HCT116 (cell line): ENCODE results near the gene RNF222. TPM values are rescaled to one million over a fixed set of nuclear protein-coding genes. Genes with fewer than 3 reads are reported as not detected.

Source experiments
- ATAC-seq: fragments of 200-7000 bp; cut with Tn5 transposase; 2 replicates; pipeline ENCODE4 v1.9.1; 2020; ENCODE audit warnings: mild to moderate bottlenecking, moderate library complexity
- BruUV-seq: library from RNA; stranded (reverse); fragments of 400-500 nt; replicated peaks from 2 replicates; lab custom pipeline; 2021; lab: Mats Ljungman, UMichigan
- CTCF ChIA-PET: fragments of 300-600 bp; sonication (Branson Sonifier 250); formaldehyde crosslinking; loops from one replicate; lab custom pipeline; 2021; ENCODE audit warnings: antibody characterized with exemption; lab: Charles Lee
- POLR2A ChIA-PET: fragments of 300-600, 350-600 bp; sonication (Branson Sonifier 250); formaldehyde crosslinking; loops from one replicate; lab custom pipeline; 2021; ENCODE audit warnings: antibody characterized with exemption; lab: Charles Lee
- RAD21 ChIA-PET, 2 experiments: fragments of 300-600 bp; sonication (Branson Sonifier 250); formaldehyde crosslinking; loops; one replicate each; lab custom pipeline; 2023; ENCODE audit warnings: low total read pairs in 2 of 2; ENCODE audit not compliant: uncharacterized antibody in 2 of 2, unreplicated experiment in 2 of 2, low non-redundant PET in 1 of 2; lab: Charles Lee
- DNase-seq: peaks from one replicate; pipeline ENCODE4 v3.0.0-alpha.2; 2010; ENCODE audit warnings: low read depth, low spot score
- H2AFZ ChIP-seq: fragments of 200-600 bp; shearing (Covaris generic), sonication (generic); 2 replicates; pipeline ENCODE4 v1.6.1; 2017; ENCODE audit warnings: low read depth, mixed run types, mixed read lengths, antibody characterized with exemption, low read length; ENCODE audit not compliant: poor library complexity, severe bottlenecking
- H3K27ac ChIP-seq: 2 replicates; pipeline ENCODE4 v1.5.1; 2012; ENCODE audit warnings: low read depth, low read length
- H3K27me3 ChIP-seq: fragments of 200-600 bp; sonication (generic); 2 replicates; pipeline ENCODE4 v1.6.1; 2016; ENCODE audit warnings: mixed run types, low read length, mixed read lengths; ENCODE audit not compliant: insufficient read depth
- H3K36me3 ChIP-seq, 2 experiments: fragments of 200-500 bp in 1 of 2; fragments of 200-600 bp in 1 of 2; sonication (Bioruptor generic) in 1 of 2; sonication (generic) in 1 of 2; 2 replicates each; pipeline versions ENCODE4 v1.5.1 to v1.6.1; 2014 to 2016; ENCODE audit warnings: low read length in 2 of 2, inconsistent platforms in 1 of 2, mixed read lengths in 1 of 2, mixed run types in 1 of 2; ENCODE audit not compliant: insufficient read depth in 2 of 2, control insufficient read depth in 1 of 2
- H3K4me1 ChIP-seq, 2 experiments: fragments of 200-600 bp in 1 of 2; sonication (generic) in 1 of 2; 2 replicates each; pipeline versions ENCODE4 v1.5.1 to v1.6.1; 2012 to 2017; ENCODE audit warnings: low read length in 2 of 2, inconsistent platforms in 1 of 2, mild to moderate bottlenecking in 1 of 2, mixed read lengths in 1 of 2, mixed run types in 1 of 2, moderate library complexity in 1 of 2; ENCODE audit not compliant: insufficient read depth in 2 of 2, control insufficient read depth in 1 of 2
- H3K4me2 ChIP-seq: fragments of 200-600 bp; sonication (generic); 2 replicates; pipeline ENCODE4 v1.6.1; 2017; ENCODE audit warnings: mixed run types, low read length, mixed read lengths
- H3K4me3 ChIP-seq, 2 experiments: fragments of 200-600 bp in 1 of 2; sonication (generic) in 1 of 2; replicated peaks in 1 of 2; 2 replicates each; pipeline ENCODE4 v1.5.1; 2011 to 2016; ENCODE audit warnings: low read length in 2 of 2, control low read depth in 1 of 2, low read depth in 1 of 2, mild to moderate bottlenecking in 1 of 2, mixed read lengths in 1 of 2, mixed run types in 1 of 2
- H3K79me2 ChIP-seq: fragments of 200-600 bp; sonication (generic); 2 replicates; pipeline ENCODE4 v1.6.1; 2017; ENCODE audit warnings: mild to moderate bottlenecking, mixed run types, low read length, moderate library complexity, mixed read lengths; ENCODE audit not compliant: insufficient read depth
- H3K9ac ChIP-seq: fragments of 200-600 bp; sonication (generic); 2 replicates; pipeline ENCODE4 v1.6.1; 2016; ENCODE audit warnings: low read length, mixed read lengths
- H3K9me2 ChIP-seq: fragments of 200-600 bp; sonication (generic), shearing (Covaris generic); 2 replicates; pipeline ENCODE4 v1.6.1; 2017; ENCODE audit warnings: mixed run types, mild to moderate bottlenecking, moderate library complexity; ENCODE audit not compliant: insufficient read depth
- H3K9me3 ChIP-seq, 2 experiments: fragments of 200-500 bp in 1 of 2; fragments of 200-600 bp in 1 of 2; sonication (Bioruptor generic) in 1 of 2; sonication (generic) in 1 of 2; 2 replicates each; pipeline ENCODE4 v1.6.1; 2014 to 2017; ENCODE audit warnings: low read length in 2 of 2, mixed read lengths in 2 of 2, inconsistent platforms in 1 of 2, low read depth in 1 of 2, mild to moderate bottlenecking in 1 of 2, mixed run types in 1 of 2, moderate library complexity in 1 of 2; ENCODE audit not compliant: control insufficient read depth in 1 of 2, insufficient read depth in 1 of 2
- H4K20me1 ChIP-seq: fragments of 200-600 bp; sonication (generic), shearing (Covaris generic); 2 replicates; pipeline ENCODE4 v1.6.1; 2017; ENCODE audit warnings: mixed run types, mild to moderate bottlenecking, moderate library complexity; ENCODE audit not compliant: insufficient read depth
- CEBPB ChIP-seq: IDR thresholded peaks from 2 replicates; pipeline ENCODE4 v1.6.1; 2012; ENCODE audit warnings: low read depth
- EZH2 ChIP-seq: fragments of 200-600 bp; sonication (generic); IDR thresholded peaks from 2 replicates; pipeline ENCODE4 v1.6.1; 2017; ENCODE audit warnings: antibody characterized with exemption, mixed run types
- JUND ChIP-seq: IDR thresholded peaks from 2 replicates; pipeline ENCODE4 v1.6.1; 2012
- SRF ChIP-seq: IDR thresholded peaks from 2 replicates; pipeline ENCODE4 v1.6.1; 2012; ENCODE audit warnings: low read depth
- TCF7L2 ChIP-seq: IDR thresholded peaks from 2 replicates; pipeline ENCODE4 v1.7.0; 2011; ENCODE audit warnings: borderline replicate concordance, inconsistent platforms; ENCODE audit not compliant: insufficient read depth, insufficient read length; ENCODE audit errors: extremely low read depth
- YY1 ChIP-seq: IDR thresholded peaks from 2 replicates; pipeline ENCODE4 v1.6.1; 2011; ENCODE audit warnings: low read length, low read depth, moderate library complexity, mild to moderate bottlenecking; ENCODE audit not compliant: insufficient replicate concordance; ENCODE audit errors: extremely low read depth
- intact Hi-C: fragments of 100-400 bp; cut with micrococcal nuclease; formaldehyde crosslinking; loops from 2 replicates; pipeline ENCODE4 v1.10.0; 2022
- total RNA-seq: library from RNA; stranded (reverse); gene quantifications from one replicate; pipeline ENCODE4 v1.2.1, GENCODE V29; 2021; ENCODE audit not compliant: unreplicated experiment
- TF ChIP-seq, protein P1 (sequence below): IDR thresholded peaks from 2 replicates; pipeline ENCODE4 v1.6.1; 2012; ENCODE audit warnings: low read depth

RNF222 gene
- total RNA-seq, 1 experiment from 2014 or later: not detected

DNA sequence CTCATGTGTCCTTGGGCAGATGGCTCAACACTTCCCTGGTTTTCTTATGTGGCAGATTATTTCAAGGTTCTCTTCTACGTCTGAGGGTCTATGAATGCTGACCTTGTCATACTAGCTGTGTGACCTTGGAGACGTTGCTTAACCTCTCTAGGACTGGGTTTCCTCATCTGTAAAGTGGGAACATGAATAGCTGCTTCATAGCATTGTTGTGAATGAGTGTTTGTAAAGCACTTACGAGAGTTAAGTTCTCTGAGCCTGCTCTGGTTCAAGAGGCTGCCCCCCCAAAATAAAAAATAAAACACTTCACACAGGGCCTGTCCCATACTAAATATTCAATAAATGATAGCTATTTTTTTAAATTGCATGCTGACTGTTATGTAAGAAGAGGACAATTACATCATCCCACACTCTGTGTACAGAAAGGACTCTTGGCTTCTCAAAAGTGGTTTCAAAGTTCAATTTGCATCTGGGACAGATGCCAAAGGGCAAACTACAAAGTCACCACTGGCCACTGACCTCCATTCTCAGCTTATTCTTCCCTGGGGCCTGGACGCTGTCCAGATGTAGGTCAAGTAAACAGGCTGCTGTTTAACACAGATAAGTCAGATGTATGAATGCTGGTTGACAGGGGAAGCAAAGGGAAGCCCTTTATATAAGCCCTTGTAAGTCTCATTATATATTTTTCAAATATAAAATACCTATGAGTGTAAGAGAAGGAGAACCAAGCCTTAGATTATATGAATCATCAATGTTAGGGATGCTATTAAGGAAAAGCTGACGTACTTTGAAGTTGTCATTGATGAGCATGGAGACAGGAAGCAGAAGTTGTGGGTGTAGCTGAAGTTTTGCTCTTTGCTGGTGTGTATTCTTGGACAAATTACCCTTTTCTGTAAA, 22.7 kb upstream of the RNF222 start:
- peaks cover 6 to 10% of the 10 kb centered on the region in 2 experiments for H3K4me1 ChIP-seq
- no peaks in the 10 kb centered on the region for H4K20me1 ChIP-seq
- intact Hi-C loops: no loop called here
- DNase-seq: no peak
- H2AFZ ChIP-seq: no peak overlapping the region
- no peak overlapping the region for H3K4me3 ChIP-seq
- CTCF ChIA-PET: interaction anchor here (1.7 to 2.7 kb wide), 2 partner anchors 10 to 36 kb away, joined by 4 to 17 read pairs; no protein-coding TSS in a partner anchor
- H3K9me3 ChIP-seq: no peaks in the 10 kb centered on the region
- no peak overlapping the region for H3K27ac ChIP-seq
- no peaks in the 10 kb centered on the region for H3K79me2 ChIP-seq
- peaks cover 6% of the 10 kb centered on the region; the same call in 1 of the 2 replicates for H3K27me3 ChIP-seq
- no peak for TF ChIP-seq SRF
- TF ChIP-seq YY1: no peak
- TF ChIP-seq, all 23 proteins: peak for 0
- H3K9ac ChIP-seq: no peak overlapping the region
- POLR2A ChIA-PET: interaction anchor here (1.1 kb wide), 1 partner anchor 17 kb away, joined by 4 read pairs; no protein-coding TSS in a partner anchor
- BruUV-seq: no TSS peak
- no peak overlapping the region for H3K4me2 ChIP-seq
- RAD21 ChIA-PET: no interaction called here
- no peak for ATAC-seq
- no peaks in the 10 kb centered on the region for H3K36me3 ChIP-seq
- no peaks in the 10 kb centered on the region for H3K9me2 ChIP-seq

DNA sequence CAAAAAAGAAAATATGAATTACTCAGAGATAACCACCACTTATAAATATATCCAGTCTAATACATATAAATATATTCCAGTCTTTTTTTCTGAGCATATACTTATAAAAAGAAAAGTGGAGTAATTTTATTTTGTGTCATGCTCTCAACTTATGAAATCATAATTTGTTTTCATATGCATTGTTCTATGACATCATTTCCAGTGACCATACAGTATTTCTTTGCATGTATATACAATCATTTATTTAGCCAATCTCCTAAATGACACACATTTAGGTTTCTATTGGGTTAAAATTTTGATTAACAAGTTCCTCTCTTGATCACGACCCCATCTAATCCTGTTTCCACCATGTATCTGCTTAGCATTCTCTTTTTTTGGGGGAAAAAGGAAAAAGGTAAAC, 21.7 kb upstream of the RNF222 start:
- Histone ChIP-seq H3K27ac (no peak overlapping the region), H3K4me2 (no peak overlapping the region), H3K4me1 (peaks cover 6 to 10% of the 10 kb centered on the region in 2 experiments), H4K20me1 (no peaks in the 10 kb centered on the region), H3K79me2 (no peaks in the 10 kb centered on the region), H3K9me2 (no peaks in the 10 kb centered on the region), H2AFZ (no peak overlapping the region), H3K9me3 (no peaks in the 10 kb centered on the region), H3K27me3 (peaks cover 6% of the 10 kb centered on the region; the same call in 1 of the 2 replicates), H3K9ac (no peak overlapping the region), H3K4me3 (no peak overlapping the region), H3K36me3 (no peaks in the 10 kb centered on the region)
- intact Hi-C loops: no loop called here
- no TSS peak for BruUV-seq
- ChIA-PET CTCF (interaction anchor here (1.7 to 2.7 kb wide), 2 partner anchors 9 to 35 kb away, joined by 4 to 17 read pairs; no protein-coding TSS in a partner anchor), POLR2A (interaction anchor here (1.1 kb wide), 1 partner anchor 18 kb away, joined by 4 read pairs; no protein-coding TSS in a partner anchor), RAD21 (no interaction called here)
- DNase-seq (no peak), ATAC-seq (no peak)
- no peak for TF ChIP-seq TCF7L2
- no peak for TF ChIP-seq EZH2
- TF ChIP-seq, protein P1, sequence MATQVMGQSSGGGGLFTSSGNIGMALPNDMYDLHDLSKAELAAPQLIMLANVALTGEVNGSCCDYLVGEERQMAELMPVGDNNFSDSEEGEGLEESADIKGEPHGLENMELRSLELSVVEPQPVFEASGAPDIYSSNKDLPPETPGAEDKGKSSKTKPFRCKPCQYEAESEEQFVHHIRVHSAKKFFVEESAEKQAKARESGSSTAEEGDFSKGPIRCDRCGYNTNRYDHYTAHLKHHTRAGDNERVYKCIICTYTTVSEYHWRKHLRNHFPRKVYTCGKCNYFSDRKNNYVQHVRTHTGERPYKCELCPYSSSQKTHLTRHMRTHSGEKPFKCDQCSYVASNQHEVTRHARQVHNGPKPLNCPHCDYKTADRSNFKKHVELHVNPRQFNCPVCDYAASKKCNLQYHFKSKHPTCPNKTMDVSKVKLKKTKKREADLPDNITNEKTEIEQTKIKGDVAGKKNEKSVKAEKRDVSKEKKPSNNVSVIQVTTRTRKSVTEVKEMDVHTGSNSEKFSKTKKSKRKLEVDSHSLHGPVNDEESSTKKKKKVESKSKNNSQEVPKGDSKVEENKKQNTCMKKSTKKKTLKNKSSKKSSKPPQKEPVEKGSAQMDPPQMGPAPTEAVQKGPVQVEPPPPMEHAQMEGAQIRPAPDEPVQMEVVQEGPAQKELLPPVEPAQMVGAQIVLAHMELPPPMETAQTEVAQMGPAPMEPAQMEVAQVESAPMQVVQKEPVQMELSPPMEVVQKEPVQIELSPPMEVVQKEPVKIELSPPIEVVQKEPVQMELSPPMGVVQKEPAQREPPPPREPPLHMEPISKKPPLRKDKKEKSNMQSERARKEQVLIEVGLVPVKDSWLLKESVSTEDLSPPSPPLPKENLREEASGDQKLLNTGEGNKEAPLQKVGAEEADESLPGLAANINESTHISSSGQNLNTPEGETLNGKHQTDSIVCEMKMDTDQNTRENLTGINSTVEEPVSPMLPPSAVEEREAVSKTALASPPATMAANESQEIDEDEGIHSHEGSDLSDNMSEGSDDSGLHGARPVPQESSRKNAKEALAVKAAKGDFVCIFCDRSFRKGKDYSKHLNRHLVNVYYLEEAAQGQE: no peak
- TF ChIP-seq CEBPB: no peak
- no peak for TF ChIP-seq JUND
- TF ChIP-seq YY1: no peak
